Esophagus mucosa (tissue), 1 donor: ENCODE data around the gene APC2. TPM values are rescaled to one million over a fixed set of nuclear protein-coding genes. Genes with fewer than 3 reads are reported as not detected.
A peak's percentile ranks its signal among the peaks of the same experiment; 100 is the strongest.

Experiments
- ATAC-seq: fragments of 200-7000 bp; cut with Tn5 transposase; one replicate; pipeline ENCODE4 v1.9.1; 2020
- total RNA-seq: library from RNA; stranded (reverse); gene quantifications from one replicate; pipeline ENCODE4 v1.2.4, GENCODE V29; 2023
- donor health status: DM: yes; HTN: yes; CAD: no.

The APC2 gene, protein sequence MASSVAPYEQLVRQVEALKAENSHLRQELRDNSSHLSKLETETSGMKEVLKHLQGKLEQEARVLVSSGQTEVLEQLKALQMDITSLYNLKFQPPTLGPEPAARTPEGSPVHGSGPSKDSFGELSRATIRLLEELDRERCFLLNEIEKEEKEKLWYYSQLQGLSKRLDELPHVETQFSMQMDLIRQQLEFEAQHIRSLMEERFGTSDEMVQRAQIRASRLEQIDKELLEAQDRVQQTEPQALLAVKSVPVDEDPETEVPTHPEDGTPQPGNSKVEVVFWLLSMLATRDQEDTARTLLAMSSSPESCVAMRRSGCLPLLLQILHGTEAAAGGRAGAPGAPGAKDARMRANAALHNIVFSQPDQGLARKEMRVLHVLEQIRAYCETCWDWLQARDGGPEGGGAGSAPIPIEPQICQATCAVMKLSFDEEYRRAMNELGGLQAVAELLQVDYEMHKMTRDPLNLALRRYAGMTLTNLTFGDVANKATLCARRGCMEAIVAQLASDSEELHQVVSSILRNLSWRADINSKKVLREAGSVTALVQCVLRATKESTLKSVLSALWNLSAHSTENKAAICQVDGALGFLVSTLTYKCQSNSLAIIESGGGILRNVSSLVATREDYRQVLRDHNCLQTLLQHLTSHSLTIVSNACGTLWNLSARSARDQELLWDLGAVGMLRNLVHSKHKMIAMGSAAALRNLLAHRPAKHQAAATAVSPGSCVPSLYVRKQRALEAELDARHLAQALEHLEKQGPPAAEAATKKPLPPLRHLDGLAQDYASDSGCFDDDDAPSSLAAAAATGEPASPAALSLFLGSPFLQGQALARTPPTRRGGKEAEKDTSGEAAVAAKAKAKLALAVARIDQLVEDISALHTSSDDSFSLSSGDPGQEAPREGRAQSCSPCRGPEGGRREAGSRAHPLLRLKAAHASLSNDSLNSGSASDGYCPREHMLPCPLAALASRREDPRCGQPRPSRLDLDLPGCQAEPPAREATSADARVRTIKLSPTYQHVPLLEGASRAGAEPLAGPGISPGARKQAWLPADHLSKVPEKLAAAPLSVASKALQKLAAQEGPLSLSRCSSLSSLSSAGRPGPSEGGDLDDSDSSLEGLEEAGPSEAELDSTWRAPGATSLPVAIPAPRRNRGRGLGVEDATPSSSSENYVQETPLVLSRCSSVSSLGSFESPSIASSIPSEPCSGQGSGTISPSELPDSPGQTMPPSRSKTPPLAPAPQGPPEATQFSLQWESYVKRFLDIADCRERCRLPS (N-terminal part only)
- total RNA-seq, result 0.48 TPM

DNA sequence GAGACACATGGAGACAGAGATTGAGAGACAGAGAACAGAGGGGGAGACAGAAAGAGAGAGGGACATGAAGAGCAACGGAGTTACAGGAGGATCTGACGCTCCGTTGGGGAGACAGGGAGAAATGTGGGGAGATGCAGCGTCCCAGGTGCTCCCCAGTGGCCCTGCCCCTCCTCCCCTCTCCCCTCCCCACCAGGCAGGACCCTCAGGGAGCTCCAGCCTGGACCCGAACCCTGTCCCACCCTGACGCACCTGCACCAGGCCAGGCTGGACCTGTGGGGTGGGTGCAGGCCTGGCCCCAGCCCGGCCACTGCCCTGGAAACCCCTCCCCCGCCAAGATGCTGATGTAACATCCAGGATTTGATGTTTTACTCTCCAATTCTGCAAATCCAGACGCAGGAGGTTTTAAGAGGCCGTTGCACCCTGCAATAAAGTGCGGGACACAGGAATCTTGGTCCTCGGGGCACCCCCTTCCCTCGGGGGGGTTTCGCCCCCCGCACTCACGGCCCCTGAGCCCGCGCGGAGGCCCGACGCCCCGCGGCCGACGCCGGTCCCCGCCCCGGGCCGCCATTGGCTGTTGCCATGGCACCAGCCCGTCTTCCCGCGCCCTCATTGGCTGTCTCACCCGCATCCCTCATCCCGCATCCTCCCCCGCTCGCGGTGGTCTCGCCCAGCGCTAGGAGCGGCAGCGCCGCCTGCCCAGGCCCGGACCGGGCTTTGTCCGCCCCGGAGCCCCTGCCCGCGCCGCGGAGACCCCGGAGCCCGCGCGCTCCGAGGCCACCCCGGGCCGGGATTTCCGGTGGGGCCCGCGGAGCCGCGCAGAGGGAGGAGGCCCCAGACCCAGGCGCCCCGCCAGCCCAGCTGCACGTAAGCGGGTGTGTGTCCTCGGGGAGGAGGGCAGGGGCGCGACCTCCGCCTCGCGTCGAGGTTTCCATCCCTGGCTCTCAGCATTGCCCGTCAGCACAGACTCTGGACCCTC lies at the start of gene APC2:
TSS of gene APC2 (plus strand) at position 655 of the 976 bp plus-strand sequence. CDS start 2,881 bp downstream, outside the sequence.
- ATAC-seq, result no peak

DNA sequence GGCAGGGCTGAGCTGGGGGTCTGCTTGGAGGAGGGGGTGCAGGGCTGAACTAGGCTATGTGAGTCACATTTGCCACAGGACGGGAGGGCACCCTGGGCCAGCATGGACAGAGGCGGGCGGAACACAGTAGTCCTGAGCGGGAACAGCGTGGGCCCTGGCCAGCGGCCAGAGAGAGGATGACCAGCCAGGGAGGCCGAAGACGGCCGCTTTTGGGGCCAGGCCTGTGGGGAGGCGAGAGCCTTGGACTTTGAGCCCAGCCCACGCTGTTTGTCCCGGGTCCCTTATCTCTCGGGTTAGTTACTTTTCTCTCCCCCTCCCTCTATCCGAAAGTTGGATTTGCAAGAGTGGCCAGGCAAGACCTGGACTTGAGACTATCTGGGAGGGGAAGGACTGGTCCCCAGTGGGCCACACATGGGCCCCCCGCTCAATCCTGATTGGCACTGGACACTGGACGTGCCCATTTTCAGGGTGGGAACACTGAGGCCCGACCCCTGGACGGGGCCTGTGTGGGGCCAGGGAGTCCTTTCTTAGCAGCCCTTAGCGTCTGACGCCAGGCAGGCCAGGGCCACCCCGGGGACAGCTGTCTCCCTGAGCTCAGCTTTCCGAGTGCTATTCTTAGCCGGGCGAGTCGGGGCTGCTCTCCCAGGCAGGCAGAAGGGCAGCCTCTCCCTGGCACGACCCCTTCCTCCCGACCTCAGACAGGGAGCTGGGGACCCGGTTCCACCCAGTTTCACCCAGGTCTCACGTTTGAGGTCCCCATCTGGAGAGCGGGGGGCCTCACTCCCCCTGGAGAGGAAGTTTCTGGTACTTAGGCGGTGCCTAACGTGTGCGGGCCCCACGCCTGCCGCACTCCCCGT lies 49.4 kb upstream of the APC2 start:
- ATAC-seq, result peak; percentile 8

DNA sequence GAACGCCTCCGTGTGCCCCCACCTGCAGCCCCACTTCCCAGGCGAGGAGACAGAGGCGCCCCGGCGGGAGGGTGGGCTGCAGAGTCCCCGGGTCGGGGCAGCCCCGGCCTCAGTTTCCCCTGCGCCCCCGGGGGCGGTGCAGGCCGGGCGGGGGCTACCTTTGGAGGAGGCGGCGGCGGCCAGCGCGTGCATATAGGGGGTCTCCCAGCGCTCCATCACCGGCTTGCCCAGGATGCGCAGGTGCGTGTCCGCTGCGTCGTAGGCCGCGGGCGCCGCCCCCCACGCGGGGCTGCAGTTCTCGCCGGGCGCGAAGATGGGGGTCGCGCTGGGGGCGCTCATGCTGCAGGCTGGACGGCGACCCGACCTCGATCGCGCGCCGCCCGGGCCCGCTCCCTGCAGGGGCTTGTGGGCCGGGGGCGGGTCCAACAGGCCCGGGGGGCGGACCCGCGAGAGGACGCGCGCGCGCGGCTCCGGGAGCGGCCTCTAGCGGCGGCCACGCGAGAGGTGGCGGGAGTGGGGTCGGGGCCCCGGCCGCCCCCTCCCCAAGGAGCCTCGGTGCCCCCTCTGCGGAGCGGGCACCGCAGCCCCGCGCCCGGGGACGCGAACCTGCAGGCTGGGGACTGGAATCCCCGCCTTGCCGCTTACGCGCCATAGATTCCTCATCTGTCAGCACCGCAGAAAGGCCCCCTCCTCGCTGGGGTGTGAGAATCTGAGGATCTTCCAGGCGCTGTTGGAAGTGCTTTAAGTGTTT lies 48.6 kb upstream of the APC2 start, which contains the start of gene GAMT:
TSS of gene GAMT (minus strand) at position 405 of the 751 bp plus-strand sequence. CDS start at position 339, 66 bp downstream.
- ATAC-seq, result no peak

DNA sequence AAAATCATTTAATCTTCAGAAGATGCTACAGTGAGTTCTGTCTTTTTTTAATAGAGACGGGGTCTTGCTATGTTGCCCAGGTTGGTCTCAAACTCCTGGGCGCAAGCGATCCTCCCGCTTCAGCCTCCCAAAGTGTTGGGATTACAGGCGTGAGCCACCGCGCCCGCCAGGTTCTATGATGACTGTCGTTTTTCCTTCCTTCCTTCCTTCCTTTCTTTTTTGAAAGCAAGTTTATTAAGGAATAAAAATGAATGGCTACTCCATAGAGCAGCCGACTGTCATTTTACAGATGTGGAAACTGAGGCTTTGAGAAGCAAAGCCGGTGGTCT lies 48.1 kb upstream of the APC2 start:
- ATAC-seq, result no peak

DNA sequence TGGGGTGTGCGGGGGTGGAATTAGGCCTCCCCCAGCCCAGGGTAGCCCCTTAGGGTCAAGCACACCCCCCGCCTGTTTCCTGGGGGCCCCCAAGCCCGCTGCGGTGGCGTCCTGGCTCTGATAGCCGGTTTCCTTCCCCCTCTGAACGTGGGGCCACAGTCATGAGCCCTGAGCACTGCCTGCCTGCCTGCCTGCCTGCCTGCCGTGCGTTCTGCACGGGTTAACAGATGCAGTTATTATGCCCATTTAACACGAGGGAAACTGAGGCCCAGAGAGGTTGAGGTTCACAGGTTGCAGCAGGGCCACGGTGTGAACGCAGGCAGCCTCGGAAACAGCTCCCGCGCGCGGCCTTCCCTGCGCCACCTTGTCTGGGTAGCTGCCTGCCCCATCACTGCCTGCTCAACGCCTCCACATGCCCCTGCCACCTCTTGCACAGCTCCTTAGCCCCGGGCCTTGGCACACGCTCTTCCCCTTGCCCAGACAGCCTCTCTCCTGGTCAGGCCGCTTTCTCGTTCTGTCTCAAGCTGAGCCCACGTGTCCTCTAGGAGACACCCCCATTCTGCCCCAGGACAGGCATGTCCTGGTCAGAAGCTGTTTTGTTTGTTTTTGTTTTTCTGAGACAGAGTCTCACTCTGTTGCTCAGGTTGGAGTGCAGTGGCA lies 47.4 kb upstream of the APC2 start:
- ATAC-seq, result peak; percentile 26

DNA sequence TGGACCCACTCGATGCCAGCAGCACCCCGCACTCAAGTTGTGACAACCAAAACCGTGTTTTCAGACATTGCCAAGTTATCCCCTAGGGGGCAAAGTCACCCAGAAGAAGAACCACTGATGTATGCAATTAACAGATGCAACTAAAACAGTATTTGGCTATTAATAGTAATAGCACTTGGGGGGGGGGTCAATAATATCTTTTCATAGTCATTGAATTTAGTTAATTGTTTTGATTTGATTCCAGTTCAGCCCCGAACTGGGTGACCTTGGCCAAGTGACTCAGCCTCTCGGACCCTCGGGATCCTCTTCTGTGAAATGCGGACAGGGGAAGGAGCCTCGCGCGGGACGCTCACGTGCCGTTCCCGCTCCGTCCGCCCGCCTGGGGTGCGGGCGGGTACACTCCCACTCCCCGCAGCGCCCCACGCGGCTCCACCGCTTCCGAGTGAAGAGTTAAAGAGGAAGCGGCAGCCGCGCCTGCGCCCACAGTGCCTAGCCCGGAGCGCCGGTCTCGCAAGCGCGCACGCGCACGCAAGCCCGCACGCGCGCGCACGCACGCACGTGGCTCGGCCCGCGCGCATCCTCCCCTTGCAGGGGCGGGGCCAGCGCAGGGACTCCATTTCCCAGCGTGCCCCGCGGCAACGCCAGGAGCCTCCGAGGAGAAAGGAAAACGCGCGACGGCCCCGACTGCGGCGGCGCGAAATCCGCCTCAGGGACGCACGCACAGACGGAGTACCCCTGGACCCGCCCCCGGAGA lies 43.0 kb upstream of the APC2 start:
- peak; percentile 86 for ATAC-seq

DNA sequence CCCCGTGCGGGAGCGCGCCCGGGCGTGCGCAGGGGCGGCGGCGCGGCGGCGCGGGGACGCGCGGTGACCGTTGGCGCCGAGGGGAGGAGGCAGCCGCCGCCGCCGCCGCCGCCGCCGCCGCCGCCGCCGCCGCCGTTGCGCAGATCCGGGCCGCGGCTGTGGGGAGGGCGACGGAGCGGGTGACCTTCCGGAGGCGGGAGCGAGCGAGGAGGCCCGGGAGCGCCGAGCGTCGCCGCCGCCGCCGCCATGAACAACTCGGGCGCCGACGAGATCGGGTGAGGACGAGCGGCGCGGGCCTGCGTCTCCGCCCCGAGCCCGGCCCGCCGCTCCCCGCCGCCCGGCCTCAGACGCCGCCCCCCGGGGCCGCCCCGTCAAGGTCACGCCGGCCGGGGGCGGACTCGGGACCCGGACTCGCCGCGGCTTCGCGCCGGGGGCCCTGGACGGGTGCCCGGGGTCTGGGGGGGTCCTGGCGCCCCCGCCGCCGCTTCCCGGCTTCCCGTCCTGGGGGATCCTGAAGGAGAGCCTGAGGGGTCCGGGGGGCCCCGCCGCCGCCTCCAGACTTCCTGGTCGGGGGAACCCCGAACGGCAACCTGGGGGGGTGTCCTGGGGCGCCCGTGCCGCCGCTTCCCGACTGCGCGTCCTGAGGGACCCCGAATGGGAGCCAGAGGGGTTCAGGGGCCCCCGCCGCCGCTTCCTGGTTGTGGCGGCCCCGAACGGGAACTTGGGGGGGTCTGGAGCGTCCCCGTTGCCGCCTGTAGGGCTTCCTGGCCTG lies 42.2 kb upstream of the APC2 start, which contains the start of gene DAZAP1:
TSS of gene DAZAP1 (plus strand) at position 59 of the 772 bp plus-strand sequence. CDS start at position 247, 188 bp downstream.
- no peak for ATAC-seq

DNA sequence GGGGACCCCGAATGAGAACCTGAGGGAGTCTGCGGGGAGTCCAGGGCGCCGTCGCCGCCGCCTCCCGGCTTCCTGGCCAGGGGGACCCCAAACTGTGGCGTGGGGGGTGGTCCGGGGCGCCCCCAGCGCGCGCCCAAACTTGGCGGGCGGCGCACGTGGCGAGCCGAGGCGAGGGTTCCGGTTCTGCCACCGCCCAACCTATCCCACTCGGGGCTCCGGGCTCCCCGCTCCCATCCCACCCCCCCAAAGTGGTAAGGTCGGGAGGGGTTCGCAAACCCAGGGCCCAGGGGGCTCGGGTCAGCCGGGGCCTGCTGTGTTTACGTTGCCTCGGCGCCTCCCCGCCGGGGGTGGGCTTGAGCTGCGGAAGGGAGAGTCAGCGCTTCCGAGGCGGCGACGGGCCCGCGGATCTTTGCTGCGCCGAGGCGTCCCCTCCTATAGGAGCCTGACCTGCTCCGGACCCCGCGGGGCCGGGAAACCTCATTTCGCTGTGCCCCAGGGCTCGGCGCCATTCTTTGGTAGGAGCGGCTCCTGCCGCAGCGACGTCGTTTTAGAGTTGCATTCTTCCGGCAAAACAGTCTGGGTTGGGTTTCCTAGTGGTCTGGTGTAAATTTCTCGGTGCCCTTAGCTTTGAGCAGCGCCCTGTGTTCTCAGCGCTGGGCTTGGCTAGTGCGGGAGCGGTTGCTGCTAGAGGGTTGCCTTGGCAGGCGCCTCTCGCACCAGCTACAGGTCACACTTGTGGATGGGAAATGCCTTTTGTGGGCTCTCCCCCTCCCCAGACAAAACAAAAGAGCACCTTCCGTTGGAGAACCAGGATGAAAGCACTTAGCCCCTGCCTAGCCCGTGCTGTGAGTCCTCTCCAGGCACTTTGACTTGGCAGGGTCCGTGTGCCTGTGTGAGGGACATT lies 41.4 kb upstream of the APC2 start:
- ATAC-seq, result no peak

DNA sequence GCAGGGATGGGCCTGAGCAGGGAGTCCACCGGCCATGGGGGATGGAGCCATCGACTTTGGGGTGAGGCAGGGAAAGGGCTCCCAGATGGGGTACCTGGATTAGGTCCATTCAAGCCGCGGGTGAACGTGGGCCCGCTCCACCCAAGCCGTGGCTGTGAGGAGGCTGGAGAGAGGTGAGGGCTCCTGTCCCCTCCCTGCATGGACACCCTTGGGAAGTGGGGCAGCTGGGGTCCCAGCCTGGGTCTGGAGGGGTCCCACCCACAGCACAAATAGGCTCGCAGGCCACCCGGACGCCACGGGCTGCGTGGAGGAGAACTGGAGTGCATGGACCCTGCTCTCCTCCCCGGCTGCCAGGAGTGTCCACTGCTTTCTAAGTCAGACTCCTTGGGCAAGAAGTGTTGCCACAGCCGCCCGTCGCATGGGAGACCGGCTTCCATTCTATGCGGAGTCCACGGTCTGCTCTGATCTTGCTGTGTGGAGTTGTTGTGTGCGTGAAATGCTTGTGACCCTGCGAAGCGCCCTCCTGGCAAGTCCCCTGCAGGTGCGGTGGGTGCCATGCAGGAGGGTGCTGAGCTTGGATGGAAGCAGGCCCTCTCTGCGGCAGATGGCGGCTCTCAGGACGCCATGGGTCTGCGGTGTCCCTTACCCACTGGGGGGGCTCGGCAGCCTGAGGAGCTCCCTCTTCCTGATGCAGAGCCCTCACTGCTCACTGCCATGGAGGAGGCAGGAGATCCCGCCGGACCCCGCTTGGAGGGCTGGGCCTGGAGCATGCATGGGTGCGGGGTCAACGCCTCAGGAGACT lies 40.5 kb upstream of the APC2 start:
- no peak for ATAC-seq

DNA sequence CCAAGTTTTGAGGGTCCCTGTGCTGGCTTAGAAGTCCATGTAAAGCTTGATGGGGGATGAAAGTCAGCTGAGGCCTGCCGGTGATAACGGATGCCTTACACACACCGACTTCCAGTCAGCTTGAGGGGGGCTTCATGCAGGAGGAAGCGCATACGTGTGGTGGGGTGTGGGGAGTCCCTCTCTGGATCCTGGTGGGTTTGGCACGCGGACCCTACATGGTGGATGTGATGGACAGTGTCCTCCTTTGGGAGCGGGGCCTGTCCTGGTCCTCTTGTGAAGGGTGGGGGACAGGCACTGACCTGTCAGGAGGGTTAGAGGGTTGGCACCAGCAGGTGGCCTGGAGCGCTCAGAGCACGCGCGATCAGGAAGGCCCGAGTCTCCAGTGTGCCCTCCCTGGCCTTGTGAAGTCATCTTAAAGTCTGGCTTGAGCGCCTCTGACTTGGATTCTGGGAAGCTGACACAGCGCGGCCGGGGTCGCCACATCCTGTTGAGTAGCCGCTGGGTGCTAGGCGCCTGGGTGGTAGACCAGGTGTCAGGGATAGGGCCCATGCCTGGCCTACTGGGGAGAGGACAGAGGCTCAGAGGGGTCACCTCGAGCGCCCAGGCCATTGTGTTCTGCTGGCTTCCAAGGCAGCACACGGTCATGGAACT lies 39.7 kb upstream of the APC2 start:
- ATAC-seq, result no peak

DNA sequence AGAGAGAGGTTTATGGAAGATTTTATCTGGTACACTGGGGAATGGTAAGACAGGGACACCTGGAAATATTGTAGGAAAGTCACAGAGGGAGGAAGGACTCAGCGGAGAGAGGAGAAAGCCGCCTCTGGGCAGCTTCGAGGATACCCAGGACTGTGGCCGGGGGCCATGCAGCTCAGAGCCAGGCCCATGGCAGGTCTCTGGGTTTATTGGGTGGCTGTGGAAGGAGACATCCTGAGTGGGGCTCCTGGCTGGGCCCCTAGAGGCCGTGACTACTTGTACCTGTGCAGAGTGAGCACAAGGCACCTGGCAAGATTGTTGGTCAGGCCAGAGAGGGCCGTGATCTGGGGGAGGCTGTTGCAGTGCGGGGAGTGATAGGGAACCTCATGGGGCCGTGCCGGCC lies 39.1 kb upstream of the APC2 start:
- no peak for ATAC-seq

DNA sequence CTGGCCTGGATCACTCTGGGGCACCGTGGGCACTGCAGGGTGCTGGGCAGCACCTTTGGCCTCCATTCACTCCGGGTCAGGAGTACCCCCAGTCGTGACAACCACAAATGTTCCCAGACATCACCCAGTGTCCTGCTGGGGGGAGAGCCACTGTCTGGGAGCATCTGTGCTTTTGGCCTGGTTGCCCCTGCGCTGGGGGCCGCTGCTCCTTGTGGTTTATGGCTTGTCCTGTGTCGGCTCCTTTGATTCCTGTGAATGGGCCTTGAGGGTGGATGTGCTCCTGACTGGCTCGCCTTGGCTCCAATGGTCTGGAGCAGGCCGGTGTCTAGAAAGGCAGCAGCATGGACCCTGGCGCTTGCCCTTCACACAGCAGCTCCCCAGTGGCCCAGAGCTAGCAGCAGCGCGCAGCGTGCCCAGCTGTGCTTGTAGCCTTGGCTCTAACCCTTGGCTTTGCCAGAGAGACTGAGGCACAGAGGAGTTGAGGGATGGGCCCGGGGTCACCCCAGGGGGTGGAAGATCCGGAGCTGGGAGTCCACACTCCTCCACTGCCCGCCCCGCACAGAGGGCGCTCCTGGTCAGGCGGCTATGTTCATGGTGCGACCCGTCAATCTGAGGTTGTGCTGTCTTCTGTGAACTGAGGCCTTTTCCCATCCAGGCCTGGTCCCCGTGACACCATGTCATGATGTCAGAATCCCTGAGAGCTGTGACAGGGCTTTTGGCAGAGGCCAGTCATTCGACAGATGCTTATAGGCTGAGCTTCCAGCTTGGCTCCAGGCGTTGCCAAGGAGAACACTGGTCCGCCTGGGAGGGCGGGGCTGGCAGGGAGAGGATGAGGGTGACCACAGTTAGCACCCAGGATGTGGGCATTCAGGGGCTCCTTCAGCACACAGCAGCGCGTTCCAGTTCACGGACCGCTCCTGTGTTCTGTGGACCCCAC lies 38.4 kb upstream of the APC2 start:
- no peak for ATAC-seq

DNA sequence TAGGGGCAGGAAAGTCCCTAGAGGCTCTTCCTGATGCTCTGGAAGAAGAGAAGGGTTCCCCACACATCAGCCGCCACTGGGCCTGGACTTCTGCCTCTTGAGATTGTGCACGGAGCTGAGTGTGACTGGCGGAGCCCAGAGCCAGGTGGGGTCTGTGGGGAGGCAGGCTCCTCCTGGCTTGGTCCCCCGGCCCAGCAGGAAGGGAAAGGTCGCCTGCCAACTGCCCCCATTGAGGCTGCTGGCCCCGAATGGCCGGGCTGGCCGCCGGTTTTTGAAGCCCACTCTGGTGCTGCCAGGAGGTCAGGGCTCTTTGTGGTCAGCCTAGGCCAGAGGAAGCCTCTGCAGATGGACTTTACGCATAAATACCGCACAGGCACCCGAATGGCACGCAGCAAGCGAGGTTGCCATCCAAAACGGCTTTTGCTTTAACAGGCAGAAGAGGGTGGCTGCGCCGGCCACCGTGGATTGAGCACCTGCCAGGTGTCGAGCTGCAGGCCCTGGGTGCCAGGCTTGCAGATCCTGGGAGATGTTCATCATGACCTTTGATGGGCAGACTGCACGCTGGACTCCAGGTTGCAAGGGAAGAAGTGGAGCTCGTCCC lies 37.5 kb upstream of the APC2 start:
- ATAC-seq, result no peak
